Measurements from ENCODE around the gene DLGAP1.
"Not testable (repeated sequence)": the region's sequence is repeated elsewhere in the genome, so short reads cannot be mapped to it uniquely, and the experiment has no call there.

The DLGAP1 gene

DNA sequence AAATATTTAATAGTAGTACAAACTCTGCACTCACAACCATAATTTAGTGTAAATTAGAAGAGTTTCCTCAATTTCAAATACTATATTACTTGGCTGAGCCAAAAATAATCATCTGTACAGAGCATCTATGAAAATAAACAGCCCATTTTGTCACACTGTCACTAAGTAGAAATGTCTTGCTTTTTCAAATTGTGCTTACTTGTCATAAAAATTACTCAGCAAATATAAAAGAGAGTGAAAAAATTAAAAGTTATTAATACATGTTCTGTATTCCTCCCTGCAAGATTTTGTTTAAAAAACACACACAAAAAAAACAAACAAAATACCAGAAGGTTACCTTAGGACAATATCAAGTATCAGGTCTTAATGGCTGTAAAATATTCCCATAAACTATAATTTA lies 155.7 kb downstream of the DLGAP1 start:
- TF ChIP-seq, protein P1, sequence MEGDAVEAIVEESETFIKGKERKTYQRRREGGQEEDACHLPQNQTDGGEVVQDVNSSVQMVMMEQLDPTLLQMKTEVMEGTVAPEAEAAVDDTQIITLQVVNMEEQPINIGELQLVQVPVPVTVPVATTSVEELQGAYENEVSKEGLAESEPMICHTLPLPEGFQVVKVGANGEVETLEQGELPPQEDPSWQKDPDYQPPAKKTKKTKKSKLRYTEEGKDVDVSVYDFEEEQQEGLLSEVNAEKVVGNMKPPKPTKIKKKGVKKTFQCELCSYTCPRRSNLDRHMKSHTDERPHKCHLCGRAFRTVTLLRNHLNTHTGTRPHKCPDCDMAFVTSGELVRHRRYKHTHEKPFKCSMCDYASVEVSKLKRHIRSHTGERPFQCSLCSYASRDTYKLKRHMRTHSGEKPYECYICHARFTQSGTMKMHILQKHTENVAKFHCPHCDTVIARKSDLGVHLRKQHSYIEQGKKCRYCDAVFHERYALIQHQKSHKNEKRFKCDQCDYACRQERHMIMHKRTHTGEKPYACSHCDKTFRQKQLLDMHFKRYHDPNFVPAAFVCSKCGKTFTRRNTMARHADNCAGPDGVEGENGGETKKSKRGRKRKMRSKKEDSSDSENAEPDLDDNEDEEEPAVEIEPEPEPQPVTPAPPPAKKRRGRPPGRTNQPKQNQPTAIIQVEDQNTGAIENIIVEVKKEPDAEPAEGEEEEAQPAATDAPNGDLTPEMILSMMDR (IDR thresholded peaks at IDR 0.05; ENCODE audit: borderline replicate concordance, insufficient read depth, low read depth, low read length) = no peak
- H3K4me3 ChIP-seq (ENCODE audit: low read depth, low read length) = no peak overlapping the region

DNA sequence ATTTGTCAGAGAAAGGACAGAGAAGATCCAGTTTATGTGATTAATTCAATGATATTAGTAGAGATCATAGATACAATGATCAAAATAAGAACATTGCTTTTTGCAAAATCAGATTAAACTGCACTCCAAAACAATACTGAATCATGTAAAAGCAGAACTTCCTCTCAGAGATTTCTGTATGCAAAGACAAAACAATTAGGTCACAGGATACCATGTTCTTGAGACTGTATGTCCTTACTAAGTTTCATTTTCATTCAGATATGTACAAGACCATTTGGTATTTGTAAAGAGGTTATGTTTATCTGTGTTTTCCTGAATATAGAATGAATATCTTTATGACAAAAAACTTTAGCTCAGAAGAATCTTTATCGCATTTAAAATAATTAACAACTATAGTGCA lies 161.8 kb downstream of the DLGAP1 start:
- H3K4me3 ChIP-seq (ENCODE audit: low read depth, low read length) = no peak overlapping the region
- TF ChIP-seq, protein P1 (IDR thresholded peaks at IDR 0.05; ENCODE audit: borderline replicate concordance, insufficient read depth, low read depth, low read length) = no peak

DNA sequence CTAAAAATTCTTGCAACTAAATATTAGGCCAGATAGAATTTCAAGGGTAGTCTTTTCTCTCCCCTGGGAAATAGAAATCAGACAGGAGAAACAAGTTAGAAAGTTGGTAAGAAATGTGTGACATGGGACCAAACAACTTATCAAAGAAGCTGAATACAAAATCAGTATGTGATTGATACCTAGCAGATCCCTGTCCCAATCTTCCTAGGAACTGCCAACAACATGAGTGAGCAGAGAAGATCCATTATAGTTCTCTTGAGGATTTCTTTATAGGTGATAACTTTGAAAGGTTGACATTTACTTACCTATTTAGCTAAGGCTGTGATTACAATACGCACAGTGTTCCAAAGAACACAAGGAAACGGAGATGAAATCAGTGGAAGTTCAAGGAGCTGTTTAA lies 162.4 kb downstream of the DLGAP1 start:
- H3K4me3 ChIP-seq (ENCODE audit: low read depth, low read length) = no peak overlapping the region
- TF ChIP-seq, protein P1 (IDR thresholded peaks at IDR 0.05; ENCODE audit: borderline replicate concordance, insufficient read depth, low read depth, low read length) = no peak

DNA sequence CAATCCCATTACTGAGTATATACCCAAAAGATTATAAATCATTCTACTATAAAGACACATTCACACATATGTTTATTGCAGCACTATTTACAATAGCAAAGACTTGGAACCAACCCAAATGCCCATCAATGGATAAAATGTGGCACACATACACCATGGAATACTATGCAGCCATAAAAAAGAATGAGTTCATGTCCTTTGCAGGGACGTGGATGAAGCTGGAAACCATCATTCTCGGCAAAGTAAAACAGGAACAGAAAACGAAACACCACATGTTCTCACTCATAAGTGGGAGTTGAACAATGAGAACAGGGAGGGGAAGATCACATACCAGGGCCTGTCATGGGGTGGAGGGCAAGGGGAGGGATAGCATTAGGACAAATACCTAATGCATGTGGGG lies 167.8 kb downstream of the DLGAP1 start:
- not testable (repeated sequence) for H3K4me3 ChIP-seq (ENCODE audit: low read depth, low read length)

DNA sequence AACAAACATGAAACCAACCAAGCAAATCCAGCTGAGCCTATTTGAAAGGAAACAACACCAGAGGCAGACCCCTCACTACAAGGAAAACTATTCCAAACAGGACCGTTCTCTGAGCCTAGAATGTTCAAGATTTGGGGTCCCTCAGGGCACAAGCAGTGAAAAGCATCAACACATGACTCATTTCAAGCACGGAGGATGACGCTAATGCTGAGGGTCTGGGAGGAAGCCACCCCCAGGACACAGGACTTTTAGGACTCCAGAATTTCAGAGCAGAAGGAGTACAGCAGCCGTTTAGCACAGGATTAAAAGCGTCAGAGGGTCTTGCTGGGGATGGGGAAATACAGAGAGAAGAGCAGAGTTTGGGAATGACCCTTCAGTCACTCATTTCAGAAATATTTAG lies 168.9 kb downstream of the DLGAP1 start:
- TF ChIP-seq, protein P1 (IDR thresholded peaks at IDR 0.05; ENCODE audit: borderline replicate concordance, insufficient read depth, low read depth, low read length) = no peak
- H3K4me3 ChIP-seq (ENCODE audit: low read depth, low read length) = no peak overlapping the region

DNA sequence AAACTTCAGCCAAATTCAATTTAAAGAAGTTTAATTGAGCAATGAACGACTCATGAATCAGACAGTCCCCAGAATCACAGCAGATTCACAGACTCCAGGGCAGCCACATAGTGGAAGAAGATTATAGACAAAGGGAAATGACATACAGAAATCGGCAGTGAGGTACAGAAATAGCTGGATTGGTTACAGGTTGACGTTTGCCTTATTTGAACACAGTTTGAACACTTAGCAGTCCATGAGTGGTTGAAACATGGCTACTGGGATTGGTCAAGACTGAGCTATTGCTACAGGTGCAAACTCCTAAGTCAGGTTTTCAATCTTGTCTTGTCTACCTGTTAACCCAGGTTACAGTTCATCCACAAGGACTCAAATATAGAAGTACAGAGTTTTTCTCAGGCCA lies 169.6 kb downstream of the DLGAP1 start:
- H3K4me3 ChIP-seq (ENCODE audit: low read depth, low read length) = no peak overlapping the region
- TF ChIP-seq, protein P1 (IDR thresholded peaks at IDR 0.05; ENCODE audit: borderline replicate concordance, insufficient read depth, low read depth, low read length) = no peak

DNA sequence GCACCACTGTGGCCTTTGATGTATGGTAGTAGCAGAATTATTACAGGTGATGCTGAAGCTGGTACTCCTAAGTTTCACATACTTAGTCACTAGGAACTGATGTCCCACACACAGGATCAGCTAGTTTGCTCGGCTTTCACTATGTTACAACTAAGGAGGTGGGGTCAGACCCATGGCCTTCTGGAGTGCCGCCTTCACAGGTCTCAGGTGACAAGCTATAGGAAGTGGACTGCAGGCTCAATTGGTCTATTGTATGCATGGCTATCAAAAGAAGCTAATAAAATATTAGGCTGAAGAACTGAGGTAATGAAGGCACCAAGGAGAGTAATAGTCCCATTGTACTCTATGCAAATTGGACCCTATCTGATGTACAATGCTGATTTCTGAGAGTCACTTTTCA lies 170.6 kb downstream of the DLGAP1 start:
- no peak overlapping the region for H3K4me3 ChIP-seq (ENCODE audit: low read depth, low read length)
- TF ChIP-seq, protein P1 (IDR thresholded peaks at IDR 0.05; ENCODE audit: borderline replicate concordance, insufficient read depth, low read depth, low read length) = no peak

DNA sequence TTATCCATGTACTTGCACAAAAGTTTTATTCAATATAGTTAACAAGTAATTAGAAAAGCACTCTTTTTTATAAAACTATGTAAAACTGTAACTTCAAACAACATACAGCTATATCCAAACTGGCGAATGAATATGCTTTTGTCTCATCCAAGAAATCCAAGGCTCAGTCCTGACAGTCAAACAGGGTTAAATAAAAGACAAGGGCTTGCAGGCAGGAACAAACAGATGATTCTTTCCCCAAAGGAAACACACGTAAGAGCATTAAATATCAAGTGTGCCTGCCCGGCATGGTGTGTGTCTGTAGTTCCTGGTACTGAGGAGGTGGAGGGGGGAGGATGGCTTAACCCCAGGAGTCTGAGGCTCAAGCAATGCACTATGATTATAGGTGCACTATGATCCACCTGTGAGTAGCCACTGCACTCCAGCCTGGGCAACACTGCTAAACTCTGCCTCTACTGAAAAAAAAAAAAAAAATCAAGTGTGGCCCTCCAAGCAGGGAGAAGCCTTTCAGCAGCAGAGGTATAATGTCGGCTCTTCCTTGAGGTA lies 171.3 kb downstream of the DLGAP1 start:
- TF ChIP-seq, protein P1 (IDR thresholded peaks at IDR 0.05; ENCODE audit: borderline replicate concordance, insufficient read depth, low read depth, low read length) = no peak
- no peak overlapping the region for H3K4me3 ChIP-seq (ENCODE audit: low read depth, low read length)

Measured in GM12875 (cell line).